Mesenchymal stem cell (in vitro differentiated cells and primary cell): ENCODE data around the gene PTPRN2.

Source experiments
- DNase-seq: peaks from one replicate; pipeline ENCODE4 v3.0.0-alpha.2; 2013
- H2AFZ ChIP-seq: one replicate; pipeline ENCODE4 v1.6.1; 2013; ENCODE audit warnings: low read depth, mild to moderate bottlenecking, control low read depth, inconsistent platforms, low read length, moderate library complexity
- H2AK5ac ChIP-seq: 2 replicates; pipeline ENCODE4 v1.6.1; 2013; ENCODE audit warnings: low read length, moderate library complexity, mild to moderate bottlenecking, inconsistent platforms; ENCODE audit not compliant: severe bottlenecking
- H2BK120ac ChIP-seq: one replicate; pipeline ENCODE4 v1.6.1; 2013; ENCODE audit warnings: low read depth, mild to moderate bottlenecking, inconsistent platforms, low read length, moderate library complexity
- H2BK12ac ChIP-seq, 2 experiments: one replicate each; pipeline ENCODE4 v1.6.1; 2013; ENCODE audit warnings: inconsistent platforms in 2 of 2, low read length in 2 of 2, mild to moderate bottlenecking in 2 of 2, moderate library complexity in 2 of 2, control low read depth in 1 of 2
- H2BK15ac ChIP-seq: one replicate; pipeline ENCODE4 v1.6.1; 2013; ENCODE audit warnings: mild to moderate bottlenecking, low read depth, inconsistent platforms; ENCODE audit not compliant: poor library complexity, severe bottlenecking
- H2BK5ac ChIP-seq: 2 replicates; pipeline ENCODE4 v1.6.1; 2013; ENCODE audit warnings: low read depth, mild to moderate bottlenecking, low read length, control low read depth, inconsistent platforms; ENCODE audit not compliant: poor library complexity, severe bottlenecking
- H3K14ac ChIP-seq, 2 experiments: one replicate each; pipeline ENCODE4 v1.6.1; 2013; ENCODE audit warnings: inconsistent platforms in 2 of 2, low read length in 2 of 2, control low read depth in 1 of 2, mild to moderate bottlenecking in 1 of 2, moderate library complexity in 1 of 2
- H3K18ac ChIP-seq, 2 experiments: one replicate each; pipeline ENCODE4 v1.6.1; 2013; ENCODE audit warnings: inconsistent platforms in 2 of 2, low read length in 2 of 2, control low read depth in 1 of 2, low read depth in 1 of 2, mild to moderate bottlenecking in 1 of 2
- H3K23ac ChIP-seq, 2 experiments: one replicate each; pipeline ENCODE4 v1.6.1; 2013; ENCODE audit warnings: inconsistent platforms in 2 of 2, low read length in 2 of 2, mild to moderate bottlenecking in 2 of 2, moderate library complexity in 2 of 2, control low read depth in 1 of 2
- H3K27ac ChIP-seq: 2 replicates; pipeline ENCODE4 v1.5.1; 2013; ENCODE audit warnings: mild to moderate bottlenecking, moderate library complexity, low read length, control low read depth, inconsistent platforms; ENCODE audit not compliant: poor library complexity, severe bottlenecking
- H3K27me3 ChIP-seq, 2 experiments: 2 replicates each; pipeline versions ENCODE4 v1.6.1 to v1.7.0; 2013; ENCODE audit warnings: low read length in 2 of 2, mild to moderate bottlenecking in 2 of 2, moderate library complexity in 2 of 2, control low read depth in 1 of 2, inconsistent platforms in 1 of 2; ENCODE audit not compliant: control insufficient read depth in 1 of 2, insufficient read depth in 1 of 2
- H3K36me3 ChIP-seq, 2 experiments: 2 replicates each; pipeline versions ENCODE4 v1.6.1 to v1.7.0; 2013; ENCODE audit warnings: low read length in 2 of 2, control low read depth in 1 of 2, inconsistent platforms in 1 of 2, low read depth in 1 of 2, mild to moderate bottlenecking in 1 of 2; ENCODE audit not compliant: insufficient read depth in 2 of 2, control insufficient read depth in 1 of 2
- H3K4ac ChIP-seq, 2 experiments: one replicate each; pipeline ENCODE4 v1.6.1; 2013; ENCODE audit warnings: inconsistent platforms in 2 of 2, low read length in 2 of 2, mild to moderate bottlenecking in 2 of 2, moderate library complexity in 2 of 2, control low read depth in 1 of 2, low read depth in 1 of 2
- H3K4me1 ChIP-seq: 2 replicates; pipeline ENCODE4 v1.6.1; 2013; ENCODE audit warnings: low read depth, low read length, control low read depth; ENCODE audit not compliant: control insufficient read depth, insufficient read depth
- H3K4me2 ChIP-seq: 2 replicates; pipeline ENCODE4 v1.6.1; 2013; ENCODE audit warnings: low read length, mild to moderate bottlenecking, inconsistent platforms; ENCODE audit not compliant: poor library complexity, severe bottlenecking
- H3K4me3 ChIP-seq, 2 experiments: 2 replicates each; pipeline versions ENCODE4 v1.5.1 to v1.7.0; 2013; ENCODE audit warnings: low read length in 2 of 2, mild to moderate bottlenecking in 2 of 2, control low read depth in 1 of 2, low read depth in 1 of 2; ENCODE audit not compliant: insufficient read depth in 1 of 2
- H3K79me1 ChIP-seq: replicated peaks from 2 replicates; pipeline ENCODE4 v1.6.1; 2013; ENCODE audit warnings: mild to moderate bottlenecking, control low read depth, low read length, inconsistent platforms; ENCODE audit not compliant: poor library complexity, severe bottlenecking
- H3K9ac ChIP-seq: 2 replicates; pipeline ENCODE4 v1.7.0; 2013; ENCODE audit warnings: mild to moderate bottlenecking, low read length, moderate library complexity
- H3K9me3 ChIP-seq: 2 replicates; pipeline ENCODE4 v1.7.0; 2013; ENCODE audit warnings: mild to moderate bottlenecking, low read length; ENCODE audit not compliant: control insufficient read depth
- H4K8ac ChIP-seq: one replicate; pipeline ENCODE4 v1.6.1; 2013; ENCODE audit warnings: inconsistent platforms, mild to moderate bottlenecking, low read length, moderate library complexity
- H4K91ac ChIP-seq: one replicate; pipeline ENCODE4 v1.6.1; 2013; ENCODE audit warnings: mild to moderate bottlenecking, low read length, inconsistent platforms
- WGBS: methylation state at CpG from one replicate; pipeline ENCODE4 v1.1.7; 2013; ENCODE audit warnings: mixed read lengths; 5-methylcytosine and 5-hydroxymethylcytosine counted together

PTPRN2 gene

GRCh38 chr7:157557263-157557662, 1030.4 kb downstream of the PTPRN2 start:
- Histone ChIP-seq H3K4me1 (no peaks in the 10 kb centered on the region), H3K9me3 (no peaks in the 10 kb centered on the region), H2AFZ (no peak overlapping the region), H4K8ac (no peak overlapping the region), H3K4ac (no peak overlapping the region), H3K79me1 (no peaks in the 10 kb centered on the region), H3K4me2 (no peak overlapping the region), H4K91ac (no peak overlapping the region), H2BK15ac (no peak overlapping the region), H3K36me3 (no peaks in the 10 kb centered on the region), H3K27ac (no peak overlapping the region), H2BK5ac (no peak overlapping the region), H3K4me3 (no peak overlapping the region), H3K27me3 (no peaks in the 10 kb centered on the region), H2BK12ac (no peak overlapping the region), H2BK120ac (no peak overlapping the region), H2AK5ac (no peak overlapping the region), H3K18ac (no peak overlapping the region), H3K23ac (no peak overlapping the region), H3K9ac (no peak overlapping the region), H3K14ac (no peak overlapping the region)
- WGBS, result 38% methylated on average over 1 of the region's 1 CpG
- no peak for DNase-seq

DNA sequence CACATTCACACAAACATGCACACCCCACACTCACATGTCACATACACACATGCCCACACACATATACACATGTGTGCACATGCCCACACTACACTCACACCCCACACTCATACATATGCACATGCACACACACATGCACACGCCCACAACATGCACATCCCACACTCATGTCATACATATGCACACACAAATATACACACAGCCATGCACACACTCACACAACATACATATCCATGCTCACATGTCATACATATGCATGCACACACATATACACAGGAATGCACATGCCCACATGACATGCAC, 1031.0 kb downstream of the PTPRN2 start:
- H4K91ac ChIP-seq, result no peak overlapping the region
- peaks cover 2% of the 10 kb centered on the region for H3K4me1 ChIP-seq
- no peak overlapping the region for H2BK120ac ChIP-seq
- no peak overlapping the region for H4K8ac ChIP-seq
- DNase-seq, result no peak
- H3K4me2 ChIP-seq, result no peak overlapping the region
- H3K9me3 ChIP-seq, result no peaks in the 10 kb centered on the region
- no peak overlapping the region for H2AK5ac ChIP-seq
- H3K27ac ChIP-seq, result no peak overlapping the region
- H3K4me3 ChIP-seq, result no peak overlapping the region
- no peak overlapping the region for H3K9ac ChIP-seq
- no peak overlapping the region for H2AFZ ChIP-seq
- no peak overlapping the region for H3K23ac ChIP-seq
- 71% methylated on average over 1 of the region's 1 CpG for WGBS
- no peaks in the 10 kb centered on the region for H3K36me3 ChIP-seq
- no peak overlapping the region for H2BK15ac ChIP-seq
- no peak overlapping the region for H2BK12ac ChIP-seq
- no peaks in the 10 kb centered on the region for H3K79me1 ChIP-seq
- no peak overlapping the region for H3K18ac ChIP-seq
- H3K4ac ChIP-seq, result no peak overlapping the region
- H3K14ac ChIP-seq, result no peak overlapping the region
- no peak overlapping the region for H2BK5ac ChIP-seq
- H3K27me3 ChIP-seq, result no peaks in the 10 kb centered on the region

GRCh38 chr7:157555944-157556641, 1031.5 kb downstream of the PTPRN2 start:
- WGBS, result 85% methylated on average over 10 of the region's 10 CpGs
- Histone ChIP-seq H3K4ac (no peak overlapping the region), H2BK12ac (no peak overlapping the region), H3K23ac (no peak overlapping the region), H3K4me2 (no peak overlapping the region), H3K4me1 (peaks cover 3% of the 10 kb centered on the region), H3K27ac (no peak overlapping the region), H4K8ac (no peak overlapping the region), H3K9ac (no peak overlapping the region), H3K27me3 (no peaks in the 10 kb centered on the region), H3K18ac (no peak overlapping the region), H2BK15ac (no peak overlapping the region), H2AFZ (no peak overlapping the region), H2BK120ac (no peak overlapping the region), H3K4me3 (no peak overlapping the region), H2BK5ac (no peak overlapping the region), H2AK5ac (no peak overlapping the region), H3K14ac (no peak overlapping the region), H4K91ac (no peak overlapping the region), H3K36me3 (no peaks in the 10 kb centered on the region), H3K9me3 (no peaks in the 10 kb centered on the region), H3K79me1 (no peaks in the 10 kb centered on the region)
- DNase-seq, result no peak

GRCh38 chr7:157555313-157555712, 1032.3 kb downstream of the PTPRN2 start:
- H3K9ac ChIP-seq, result no peak overlapping the region
- H3K4ac ChIP-seq, result no peak overlapping the region
- no peak overlapping the region for H4K91ac ChIP-seq
- no peaks in the 10 kb centered on the region for H3K79me1 ChIP-seq
- no peak overlapping the region for H3K27ac ChIP-seq
- peaks cover 3% of the 10 kb centered on the region for H3K4me1 ChIP-seq
- H2AFZ ChIP-seq, result no peak overlapping the region
- no peak for DNase-seq
- no peak overlapping the region for H2BK5ac ChIP-seq
- H3K14ac ChIP-seq, result no peak overlapping the region
- no peak overlapping the region for H3K4me2 ChIP-seq
- H4K8ac ChIP-seq, result no peak overlapping the region
- no peak overlapping the region for H2BK15ac ChIP-seq
- H3K9me3 ChIP-seq, result no peaks in the 10 kb centered on the region
- no peak overlapping the region for H2BK120ac ChIP-seq
- no peak overlapping the region for H2AK5ac ChIP-seq
- H3K36me3 ChIP-seq, result no peaks in the 10 kb centered on the region
- H3K27me3 ChIP-seq, result no peaks in the 10 kb centered on the region
- H2BK12ac ChIP-seq, result no peak overlapping the region
- H3K4me3 ChIP-seq, result no peak overlapping the region
- H3K23ac ChIP-seq, result no peak overlapping the region
- no peak overlapping the region for H3K18ac ChIP-seq
- 87% methylated on average over 12 of the region's 12 CpGs for WGBS
